Lower lobe of right lung (tissue), 2 donors: ENCODE data around the gene FLRT1. TPM values are rescaled to one million over a fixed set of nuclear protein-coding genes. Genes with fewer than 3 reads are reported as not detected.

Experiments used
- ATAC-seq, 2 donors: fragments of 200-7000 bp; cut with Tn5 transposase; one replicate each; pipeline ENCODE4 v1.9.1; 2020 to 2022; ENCODE audit warnings: mild to moderate bottlenecking in 2 of 2, moderate library complexity in 2 of 2
- DNase-seq: peaks from one replicate; pipeline ENCODE4 v3.0.0-alpha.2; 2020
- H3K27ac ChIP-seq: fragments of 200-600 bp; one replicate; pipeline ENCODE4 v1.8.0; 2022
- H3K27me3 ChIP-seq: fragments of 200-600 bp; one replicate; pipeline ENCODE4 v1.8.0; 2022; ENCODE audit warnings: low read depth
- H3K36me3 ChIP-seq: fragments of 200-600 bp; one replicate; pipeline ENCODE4 v1.8.0; 2022; ENCODE audit warnings: mild to moderate bottlenecking
- H3K4me1 ChIP-seq: fragments of 200-600 bp; one replicate; pipeline ENCODE4 v1.8.0; 2022
- H3K4me3 ChIP-seq: fragments of 200-600 bp; one replicate; pipeline ENCODE4 v1.8.0; 2022; ENCODE audit warnings: mild to moderate bottlenecking
- H3K9me3 ChIP-seq: fragments of 200-600 bp; one replicate; pipeline ENCODE4 v1.8.0; 2022
- intact Hi-C: fragments of 100-400 bp; cut with DNase I; formaldehyde crosslinking; loops from one replicate; pipeline ENCODE4 v1.11.0; 2022
- long read RNA-seq: library from polyadenylated mRNA; unstranded; transcript quantifications from one replicate; pipeline ENCODE4 v2.0.0, GENCODE V29; 2021
- total RNA-seq: library from RNA; stranded (reverse); fragmentation: NEBNext Ultra II Directional; extraction: Animal tissue kit (Norgen Biotek cat#: 25700); gene quantifications from one replicate; pipeline ENCODE4 v1.2.1, GENCODE V29; 2021
- TF ChIP-seq, protein P1 (sequence below): fragments of 200-600 bp; IDR thresholded peaks from one replicate; pipeline ENCODE4 v1.8.0; 2022; ENCODE audit warnings: antibody characterized with exemption, mild to moderate bottlenecking
- donor health status: DM: no; HTN: yes; CAD: no; lungs with severe emphysema.

Gene FLRT1, protein sequence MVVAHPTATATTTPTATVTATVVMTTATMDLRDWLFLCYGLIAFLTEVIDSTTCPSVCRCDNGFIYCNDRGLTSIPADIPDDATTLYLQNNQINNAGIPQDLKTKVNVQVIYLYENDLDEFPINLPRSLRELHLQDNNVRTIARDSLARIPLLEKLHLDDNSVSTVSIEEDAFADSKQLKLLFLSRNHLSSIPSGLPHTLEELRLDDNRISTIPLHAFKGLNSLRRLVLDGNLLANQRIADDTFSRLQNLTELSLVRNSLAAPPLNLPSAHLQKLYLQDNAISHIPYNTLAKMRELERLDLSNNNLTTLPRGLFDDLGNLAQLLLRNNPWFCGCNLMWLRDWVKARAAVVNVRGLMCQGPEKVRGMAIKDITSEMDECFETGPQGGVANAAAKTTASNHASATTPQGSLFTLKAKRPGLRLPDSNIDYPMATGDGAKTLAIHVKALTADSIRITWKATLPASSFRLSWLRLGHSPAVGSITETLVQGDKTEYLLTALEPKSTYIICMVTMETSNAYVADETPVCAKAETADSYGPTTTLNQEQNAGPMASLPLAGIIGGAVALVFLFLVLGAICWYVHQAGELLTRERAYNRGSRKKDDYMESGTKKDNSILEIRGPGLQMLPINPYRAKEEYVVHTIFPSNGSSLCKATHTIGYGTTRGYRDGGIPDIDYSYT
- not detected for total RNA-seq
- long read RNA-seq: 0 reads

- no peak within 1 kb of the TSS for H3K27ac ChIP-seq
- peak within 1 kb of the TSS; percentile 50 for H3K4me3 ChIP-seq
Observed at GRCh38 chr11:64035576-64035975, at the start of gene FLRT1. FLRT1 (plus strand) TSS chr11:64035931; CDS start chr11:64116268, 80,337 bp downstream.

DNA sequence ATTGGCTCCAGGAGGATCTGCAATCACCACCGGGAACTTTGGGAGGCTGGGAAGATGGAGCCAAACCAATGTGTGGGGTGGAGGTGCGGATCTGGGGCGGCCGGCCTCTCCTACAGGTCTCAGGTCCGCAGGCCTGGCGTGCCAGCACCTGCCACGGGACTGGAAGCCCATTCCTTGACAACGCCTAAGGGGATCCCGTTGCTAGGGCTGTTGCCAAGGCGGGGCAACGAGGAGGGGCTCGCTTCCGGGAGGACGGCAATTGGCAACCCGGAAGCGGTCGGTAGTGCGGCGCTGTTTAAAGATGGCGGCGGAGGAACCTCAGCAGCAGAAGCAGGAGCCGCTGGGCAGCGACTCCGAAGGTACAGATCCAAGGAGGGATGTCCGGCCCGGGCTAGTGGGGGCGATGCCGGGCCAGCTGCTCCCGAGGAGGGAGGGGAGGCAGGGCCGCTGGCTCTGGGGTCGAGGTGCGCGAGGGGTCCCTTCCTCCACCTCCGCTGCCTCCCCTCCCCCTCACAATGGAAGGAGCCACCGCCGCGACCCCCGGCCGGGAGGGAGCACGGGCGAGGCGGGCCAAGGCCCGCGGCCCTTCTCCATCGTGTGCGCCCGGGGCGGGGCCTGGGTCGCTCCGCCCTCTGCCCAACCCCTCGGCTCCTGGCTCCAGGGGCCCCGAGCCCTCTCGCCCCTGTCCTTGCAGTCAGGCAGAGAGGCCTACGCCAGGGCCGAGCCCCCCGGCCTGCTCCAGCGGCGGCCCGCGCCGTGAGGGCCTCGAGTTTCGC, 49.4 kb upstream of the FLRT1 start, which contains the start of gene OTUB1:
OTUB1 (plus strand) TSS at position 283 of the 776 bp plus-strand sequence; CDS start at position 302, 19 bp downstream.
- Histone ChIP-seq H3K4me1 (peaks cover 25% of the 10 kb centered on the region), H3K27ac (peak within 1 kb of the TSS; percentile 92), H3K27me3 (no peaks in the 10 kb centered on the region), H3K36me3 (peaks cover 32% of the 10 kb centered on the region), H3K4me3 (peak within 1 kb of the TSS; percentile 94), H3K9me3 (no peaks in the 10 kb centered on the region)
- ATAC-seq (peak; percentile 96 to 98), DNase-seq (peak; percentile 96)
- TF ChIP-seq, protein P1, sequence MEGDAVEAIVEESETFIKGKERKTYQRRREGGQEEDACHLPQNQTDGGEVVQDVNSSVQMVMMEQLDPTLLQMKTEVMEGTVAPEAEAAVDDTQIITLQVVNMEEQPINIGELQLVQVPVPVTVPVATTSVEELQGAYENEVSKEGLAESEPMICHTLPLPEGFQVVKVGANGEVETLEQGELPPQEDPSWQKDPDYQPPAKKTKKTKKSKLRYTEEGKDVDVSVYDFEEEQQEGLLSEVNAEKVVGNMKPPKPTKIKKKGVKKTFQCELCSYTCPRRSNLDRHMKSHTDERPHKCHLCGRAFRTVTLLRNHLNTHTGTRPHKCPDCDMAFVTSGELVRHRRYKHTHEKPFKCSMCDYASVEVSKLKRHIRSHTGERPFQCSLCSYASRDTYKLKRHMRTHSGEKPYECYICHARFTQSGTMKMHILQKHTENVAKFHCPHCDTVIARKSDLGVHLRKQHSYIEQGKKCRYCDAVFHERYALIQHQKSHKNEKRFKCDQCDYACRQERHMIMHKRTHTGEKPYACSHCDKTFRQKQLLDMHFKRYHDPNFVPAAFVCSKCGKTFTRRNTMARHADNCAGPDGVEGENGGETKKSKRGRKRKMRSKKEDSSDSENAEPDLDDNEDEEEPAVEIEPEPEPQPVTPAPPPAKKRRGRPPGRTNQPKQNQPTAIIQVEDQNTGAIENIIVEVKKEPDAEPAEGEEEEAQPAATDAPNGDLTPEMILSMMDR: no peak
- intact Hi-C loops: no loop called here

More at GRCh38 chr11:64035576-64035975, at the start of gene FLRT1:
- TF ChIP-seq, protein P1: no peak
- H3K4me1 ChIP-seq: peaks cover 17% of the 10 kb centered on the region
- ATAC-seq (no peak), DNase-seq (no peak)
- no peaks in the 10 kb centered on the region for H3K36me3 ChIP-seq
- no peaks in the 10 kb centered on the region for H3K9me3 ChIP-seq
- intact Hi-C loops: no loop called here
- H3K27me3 ChIP-seq: peaks cover 49% of the 10 kb centered on the region

DNA sequence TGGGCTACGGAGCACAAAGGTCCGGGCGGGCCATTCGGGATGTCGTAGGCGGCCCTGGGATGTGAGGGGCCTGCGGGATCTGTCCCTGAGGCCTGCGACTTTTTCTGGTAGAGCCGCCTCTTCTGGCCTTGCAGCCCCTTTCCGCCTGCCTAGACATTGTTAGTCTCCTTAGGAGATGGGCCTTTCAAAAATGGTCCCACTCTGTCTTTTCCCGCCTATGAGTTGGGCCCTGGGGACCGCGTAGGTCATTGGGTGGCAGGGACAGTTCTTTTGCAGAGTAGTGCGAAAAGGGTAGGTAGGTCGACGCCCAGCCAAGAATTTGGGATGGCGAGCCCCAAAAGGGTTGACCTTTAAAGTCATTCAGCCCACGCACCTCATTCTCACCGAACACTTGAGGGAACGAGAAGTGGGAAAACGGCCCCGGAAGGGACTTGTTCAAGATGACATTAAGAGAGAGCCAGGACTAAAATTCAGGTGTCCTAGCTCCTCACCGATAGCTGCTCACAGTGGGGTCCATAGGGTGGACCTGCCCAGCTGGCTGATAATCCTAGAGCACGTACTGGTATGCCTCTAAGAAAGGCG, 48.7 kb upstream of the FLRT1 start:
- no peak for DNase-seq
- Histone ChIP-seq H3K27ac (peak overlapping the region; percentile 92), H3K9me3 (no peaks in the 10 kb centered on the region), H3K4me1 (peaks cover 25% of the 10 kb centered on the region), H3K4me3 (peak overlapping the region; percentile 94), H3K27me3 (no peaks in the 10 kb centered on the region), H3K36me3 (peaks cover 39% of the 10 kb centered on the region)
- peak in 1 of 2 donors; percentile 1 for ATAC-seq
- TF ChIP-seq, protein P1: no peak
- intact Hi-C loops: no loop called here

GRCh38 chr11:63991558-63991957, 44.2 kb upstream of the FLRT1 start:
- no peak overlapping the region for H3K4me3 ChIP-seq
- ATAC-seq: no peak
- no peak for DNase-seq
- H3K27me3 ChIP-seq: no peaks in the 10 kb centered on the region
- TF ChIP-seq, protein P1: no peak
- H3K27ac ChIP-seq: no peak overlapping the region
- peaks cover 18% of the 10 kb centered on the region for H3K4me1 ChIP-seq
- no peaks in the 10 kb centered on the region for H3K9me3 ChIP-seq
- peaks cover 73% of the 10 kb centered on the region for H3K36me3 ChIP-seq
- intact Hi-C loops: no loop called here

GRCh38 chr11:63993100-63993499, 42.6 kb upstream of the FLRT1 start:
- DNase-seq (no peak), ATAC-seq (no peak)
- Histone ChIP-seq H3K4me3 (no peak overlapping the region), H3K27ac (no peak overlapping the region), H3K9me3 (no peaks in the 10 kb centered on the region), H3K27me3 (no peaks in the 10 kb centered on the region), H3K4me1 (peaks cover 3% of the 10 kb centered on the region), H3K36me3 (peaks cover 87% of the 10 kb centered on the region)
- intact Hi-C loops: no loop called here
- TF ChIP-seq, protein P1: no peak
